Measurements from ENCODE around the gene EPHB4.

- TF ChIP-seq CTCF (conservative IDR thresholded peaks at IDR 0.05; ENCODE audit: low read length) (no peak), EZH2phosphoT487 (IDR thresholded peaks at IDR 0.05; ENCODE audit: borderline replicate concordance) (no peak)
Measured at GRCh38 chr7:100785878-100786277, 41.4 kb downstream of the EPHB4 start.

All from Loucy (cell line).